Hindlimb muscle (tissue), 1 donor: Measurements from ENCODE around the gene TMA7B. TPM values are rescaled to one million over a fixed set of nuclear protein-coding genes. Genes with fewer than 3 reads are reported as not detected.
"Not testable (repeated sequence)": the region's sequence is repeated elsewhere in the genome, so short reads cannot be mapped to it uniquely, and the experiment has no call there.

Experiments
- DNase-seq: peaks from one replicate; pipeline ENCODE4 v3.0.0-alpha.2; 2013
- polyA plus RNA-seq: library from polyadenylated mRNA; unstranded; fragments of 120-200 nt; gene quantifications from one replicate; pipeline ENCODE4 v1.2.1, GENCODE V29; 2013; ENCODE audit not compliant: insufficient read length

TMA7B gene
- polyA plus RNA-seq, 1 donor, result not detected

DNA sequence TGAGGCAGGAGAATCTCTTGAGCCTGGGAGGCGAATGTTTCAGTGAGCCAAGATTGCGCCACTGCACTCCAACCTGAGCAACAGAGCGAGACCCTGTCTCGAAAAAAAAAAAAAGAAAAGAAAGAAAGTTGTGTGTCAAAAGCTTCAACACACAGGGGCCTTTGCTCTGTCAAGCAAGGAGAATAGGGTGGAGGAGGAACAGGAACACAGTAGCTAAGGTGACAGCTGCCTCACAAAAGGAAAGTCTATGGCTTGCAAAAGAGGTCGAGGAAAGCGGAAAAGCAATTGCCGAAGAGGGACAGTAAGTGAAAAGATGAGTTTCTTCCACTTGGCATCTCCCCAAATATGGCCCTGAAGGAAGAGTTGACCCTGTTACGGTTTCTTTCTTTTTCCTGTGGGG, 26.5 kb upstream of the TMA7B start:
- no peak for DNase-seq

DNA sequence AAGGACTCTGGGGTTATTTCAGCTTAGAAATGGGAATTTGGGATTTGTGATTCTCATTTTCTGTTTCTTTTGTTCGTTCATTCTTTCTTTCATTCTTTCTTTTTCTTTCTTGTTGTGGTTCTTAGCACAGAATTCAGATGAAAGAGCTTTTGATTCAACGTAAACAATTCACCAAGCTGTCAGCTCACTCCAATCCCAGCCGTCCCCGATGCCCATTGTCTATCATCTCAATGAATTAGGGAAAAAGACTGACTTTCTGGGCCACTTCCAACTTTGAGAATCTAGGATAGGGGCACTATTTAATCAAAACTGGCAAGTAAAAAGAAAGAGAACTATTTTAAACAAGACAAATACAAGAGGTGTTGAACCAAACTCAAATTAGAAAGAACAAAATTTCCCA, 25.1 kb upstream of the TMA7B start:
- DNase-seq, result no peak

DNA sequence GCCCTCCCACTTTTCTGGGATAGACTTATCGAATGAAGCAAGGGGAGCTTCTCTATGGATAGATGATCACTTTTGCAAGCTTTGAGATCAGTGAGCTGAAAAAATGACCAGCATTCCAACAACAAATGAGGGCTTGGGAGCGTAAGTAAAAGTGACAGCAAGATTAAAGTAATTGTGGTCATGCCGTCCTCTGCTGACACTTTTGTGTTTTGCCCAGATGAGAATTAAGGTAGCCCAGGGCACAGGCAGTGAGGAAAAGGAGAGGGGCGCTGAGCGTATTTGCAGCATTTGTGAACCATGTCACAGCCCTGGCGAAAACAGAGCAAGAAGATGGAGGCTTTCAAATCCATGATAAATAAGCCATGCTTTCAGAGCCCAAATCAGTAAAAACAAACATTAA, 24.6 kb upstream of the TMA7B start:
- no peak for DNase-seq

DNA sequence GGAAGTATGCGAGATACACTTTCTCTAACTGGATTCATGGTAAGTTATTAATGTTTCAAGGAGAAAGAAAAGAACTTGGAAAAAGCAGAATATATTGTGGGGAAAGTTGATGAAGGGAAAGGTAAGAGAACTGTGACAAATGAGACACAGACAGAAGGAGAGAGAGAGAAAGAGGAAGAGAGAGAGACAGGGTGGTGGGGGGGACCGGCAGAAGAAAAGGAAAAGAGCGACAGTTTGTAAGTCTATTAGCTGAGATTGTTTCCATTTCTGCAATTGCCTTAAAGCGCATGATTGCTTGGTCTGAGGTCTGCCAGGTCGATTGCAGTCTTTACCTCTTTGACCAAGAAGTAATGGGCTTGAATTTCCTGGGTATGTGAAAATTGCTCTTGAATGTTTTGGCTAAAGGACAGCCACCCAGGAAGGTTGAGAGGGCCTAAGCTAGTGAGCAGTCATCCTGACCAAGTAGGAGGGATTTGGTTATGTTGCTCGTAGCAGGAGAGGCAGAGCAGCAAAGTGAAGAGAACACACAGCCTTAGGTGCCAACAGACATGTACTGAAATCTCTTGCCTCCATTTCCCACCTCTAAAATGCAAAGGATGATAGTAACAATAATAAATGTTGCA, 23.6 kb upstream of the TMA7B start:
- DNase-seq, result no peak

DNA sequence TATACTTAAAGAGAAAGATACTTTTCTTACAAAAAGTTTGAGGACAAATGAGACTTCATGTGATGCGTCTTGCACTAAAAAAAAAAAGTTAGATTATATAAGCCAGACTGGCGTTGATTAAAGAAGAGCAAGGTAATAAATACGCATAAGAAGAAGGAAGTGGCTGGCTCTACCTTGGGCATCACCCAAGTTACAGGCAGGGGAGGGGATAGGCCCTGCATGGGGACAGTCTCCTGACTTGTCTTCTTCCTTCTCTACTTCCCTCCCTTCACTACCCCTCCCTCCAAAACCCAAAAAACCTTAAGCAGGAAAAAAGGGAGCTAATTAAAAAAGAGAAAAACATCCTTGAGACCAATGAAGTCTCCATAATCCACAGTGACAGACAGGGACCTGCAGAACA, 22.3 kb upstream of the TMA7B start:
- DNase-seq, result no peak

DNA sequence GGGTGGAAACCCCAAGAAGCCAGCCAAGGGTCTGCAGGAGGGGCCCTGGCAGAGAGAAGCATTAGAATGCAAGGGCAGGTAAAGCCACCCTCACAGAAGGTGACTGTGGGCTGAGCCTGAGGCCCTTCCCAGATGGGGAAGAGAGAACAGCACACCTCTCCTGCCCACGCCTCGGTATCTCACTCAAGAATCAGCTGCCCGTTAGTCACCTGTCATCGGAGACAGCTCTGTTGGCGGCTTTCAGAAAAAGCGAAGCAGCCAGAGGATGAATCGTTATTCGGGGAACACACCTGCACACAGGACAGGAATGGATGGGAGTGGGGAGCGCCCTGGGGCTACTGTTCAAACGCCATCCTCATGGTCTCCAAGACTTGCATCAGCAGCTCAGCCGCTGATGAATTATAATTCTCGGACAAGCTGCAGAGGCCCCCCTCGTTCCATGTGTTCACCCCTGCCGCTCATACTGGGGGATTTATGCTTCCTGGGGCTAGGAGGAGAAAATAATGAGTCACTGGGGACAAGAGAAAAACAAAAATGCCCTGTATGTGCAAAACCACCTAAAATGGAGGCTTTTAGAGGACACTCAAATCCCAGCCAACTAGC, 21.6 kb upstream of the TMA7B start:
- no peak for DNase-seq

DNA sequence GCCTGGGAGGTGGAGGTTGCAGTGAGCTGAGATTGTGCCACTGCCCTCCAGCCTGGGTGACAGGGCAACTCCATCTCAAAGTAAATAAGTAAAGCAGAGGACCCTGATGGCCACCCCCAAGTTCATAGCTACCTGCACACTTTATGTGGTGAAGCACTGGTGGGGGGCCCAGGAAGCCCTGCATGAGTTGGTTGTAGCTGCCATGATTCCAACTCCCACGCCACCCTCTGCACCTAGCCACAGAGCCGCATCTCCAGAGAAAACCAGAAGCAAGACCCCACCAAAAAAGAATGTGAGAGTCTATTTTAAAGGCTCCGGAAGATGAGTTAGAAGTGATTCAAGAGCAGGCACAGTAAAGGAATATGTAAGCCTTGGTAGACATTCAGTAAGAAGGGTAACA, 20.4 kb upstream of the TMA7B start:
- DNase-seq, result no peak

DNA sequence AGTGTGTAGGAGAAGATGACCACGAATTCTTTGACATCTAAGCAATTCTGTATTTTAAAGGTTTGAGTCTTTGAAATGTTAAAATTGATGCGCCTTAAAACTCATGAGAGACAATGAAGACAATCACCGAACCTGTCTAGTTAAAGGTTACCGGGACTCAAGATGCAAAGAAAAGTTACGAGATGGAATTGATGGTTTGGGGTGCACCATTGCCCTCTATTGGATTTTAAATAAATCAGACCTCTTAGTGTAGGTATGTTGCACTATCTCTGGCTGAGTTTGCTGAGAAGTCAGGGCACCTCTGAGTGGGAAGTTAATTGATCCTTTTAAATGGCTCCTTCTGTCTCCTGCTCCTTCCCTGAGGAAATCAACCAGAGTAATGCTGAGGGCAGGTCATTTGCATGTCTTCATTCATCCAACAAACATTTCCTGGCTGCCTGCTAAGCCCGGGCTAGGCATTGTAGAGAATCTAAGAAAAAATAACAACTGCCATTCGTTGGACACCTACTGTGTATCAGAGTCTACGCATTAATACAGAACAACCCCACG, 19.4 kb upstream of the TMA7B start:
- DNase-seq, result no peak

DNA sequence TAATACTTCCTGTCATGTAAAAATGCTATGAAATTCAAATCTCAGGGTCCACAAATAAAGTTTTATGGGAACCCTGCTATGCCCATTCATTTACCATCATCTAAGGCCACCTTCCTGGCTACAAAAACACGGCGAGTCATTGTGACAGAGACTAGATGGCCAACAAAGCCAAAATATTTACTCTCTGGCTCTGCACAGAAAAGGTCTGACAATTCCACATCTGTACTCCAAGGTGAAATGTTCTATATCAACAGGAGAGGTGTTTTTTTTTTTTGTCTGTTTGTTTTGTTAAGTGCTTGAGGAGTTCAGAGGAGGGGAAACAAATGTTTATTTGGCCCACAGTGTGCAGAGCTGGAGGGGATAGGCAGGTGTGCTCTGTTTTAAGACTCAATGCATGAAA, 18.6 kb upstream of the TMA7B start:
- DNase-seq, result no peak

DNA sequence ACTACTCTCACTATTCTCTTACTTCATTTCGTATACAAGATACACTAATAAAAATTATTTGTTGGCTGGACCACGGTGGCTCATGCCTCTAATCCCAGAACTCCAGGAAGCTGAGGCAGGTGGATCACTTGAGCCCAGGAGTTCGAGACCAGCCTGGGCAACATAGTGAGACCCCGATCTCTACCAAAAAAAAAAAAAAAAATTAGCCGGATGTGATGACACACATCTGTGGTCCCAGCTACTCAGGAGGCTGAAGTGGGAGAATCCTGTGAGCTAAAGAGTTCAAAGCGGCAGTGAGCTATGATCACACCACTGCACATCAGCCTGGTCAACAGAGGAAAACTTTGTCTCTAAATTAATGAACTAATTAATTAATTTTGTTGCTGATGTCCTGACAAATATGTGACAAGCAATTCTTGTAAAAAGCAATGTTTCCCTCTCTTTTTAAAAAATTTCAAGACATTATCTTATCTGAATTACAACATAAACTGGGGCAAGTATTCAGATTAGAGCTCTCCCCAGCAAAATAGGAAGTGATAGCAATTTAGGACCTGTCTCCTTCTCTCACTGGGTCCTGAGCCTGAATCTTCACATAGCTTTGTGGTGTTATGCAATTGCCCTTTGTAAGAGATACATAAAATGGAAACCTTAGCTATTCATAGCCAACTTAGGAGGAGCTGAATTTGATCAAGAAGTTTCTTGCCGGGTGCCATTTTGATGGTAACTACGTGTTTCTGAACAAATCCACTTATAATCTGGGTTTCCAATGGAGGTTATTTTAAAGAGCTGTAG, 17.6 kb upstream of the TMA7B start:
- no peak for DNase-seq

DNA sequence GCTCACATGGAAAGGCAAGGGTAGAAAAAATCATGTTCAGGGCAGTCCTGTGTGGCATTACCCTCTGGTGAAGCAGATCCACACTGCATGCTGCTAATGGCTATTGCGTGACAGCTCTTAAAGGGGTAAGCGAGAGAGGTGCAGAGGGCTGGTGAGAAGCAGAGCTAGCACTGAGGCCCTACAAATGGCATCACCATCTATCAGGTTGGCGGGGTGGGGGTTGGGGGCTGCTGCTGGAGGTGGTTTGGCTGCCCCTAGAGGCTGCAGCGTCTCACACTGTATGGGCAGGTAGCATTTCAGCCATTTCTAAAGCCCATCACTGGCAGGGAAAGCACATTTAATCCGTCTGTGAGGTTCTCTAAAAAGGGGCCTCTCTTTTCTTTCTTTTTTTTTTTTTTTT, 16.9 kb upstream of the TMA7B start:
- no peak for DNase-seq

DNA sequence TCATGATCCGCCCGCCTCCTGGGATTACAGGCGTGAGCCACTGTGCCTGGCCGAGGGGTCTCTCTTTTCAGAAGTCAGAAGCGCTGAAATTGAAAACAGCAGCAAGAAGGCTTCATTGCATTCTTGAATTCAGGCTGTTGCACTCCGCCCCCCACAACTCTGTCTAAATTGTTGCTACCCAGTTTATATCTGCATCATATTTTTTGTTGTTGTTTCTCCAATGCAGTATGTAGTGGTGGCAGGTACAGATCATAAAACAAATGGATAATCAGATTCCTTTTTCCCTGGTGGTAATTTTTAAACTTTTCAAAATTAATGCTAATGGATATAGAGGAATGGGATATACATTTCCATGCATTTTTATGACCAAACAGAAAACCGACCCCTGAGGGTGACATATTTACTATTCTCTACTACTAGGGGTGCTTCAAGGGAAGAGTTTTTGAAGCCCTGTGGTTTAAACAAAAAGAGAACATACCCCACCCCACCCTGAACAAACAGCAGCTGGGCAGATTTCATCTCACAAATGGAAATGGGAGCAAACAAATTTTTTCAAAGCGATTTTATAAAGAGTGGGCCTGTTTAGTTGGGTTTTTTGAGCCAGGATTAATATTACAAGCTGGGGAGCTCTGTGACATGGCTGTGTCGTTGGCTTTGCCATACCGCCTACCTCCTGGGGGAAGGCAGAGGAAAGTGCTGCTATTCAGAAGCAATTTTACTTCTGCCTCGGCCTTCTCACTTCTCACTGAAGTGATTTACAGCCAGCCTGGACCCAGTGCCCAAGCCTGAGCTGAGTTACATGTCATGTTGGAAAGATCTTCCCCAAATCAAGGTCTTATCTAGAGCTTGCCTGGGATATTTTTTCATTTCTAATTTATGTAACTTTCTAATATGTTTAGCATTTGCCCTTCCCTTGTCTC, 16.0 kb upstream of the TMA7B start:
- no peak for DNase-seq

DNA sequence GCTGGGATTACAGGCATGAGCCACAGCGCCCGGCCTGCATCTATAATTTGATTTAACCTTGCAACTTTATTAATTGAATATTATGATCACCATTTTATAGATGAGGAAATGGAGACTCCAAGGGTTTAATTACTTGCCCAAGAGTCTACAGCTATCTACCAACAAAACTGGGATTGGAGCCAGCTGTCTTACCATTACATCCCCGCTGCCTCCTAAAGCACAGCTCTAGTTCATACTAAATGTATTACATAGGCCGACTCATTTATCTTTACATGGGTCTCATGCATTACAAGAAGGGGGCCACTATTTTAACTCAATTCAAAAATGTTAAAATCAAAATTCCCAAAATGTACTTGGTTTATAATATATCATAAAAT, 14.1 kb upstream of the TMA7B start:
- no peak for DNase-seq

DNA sequence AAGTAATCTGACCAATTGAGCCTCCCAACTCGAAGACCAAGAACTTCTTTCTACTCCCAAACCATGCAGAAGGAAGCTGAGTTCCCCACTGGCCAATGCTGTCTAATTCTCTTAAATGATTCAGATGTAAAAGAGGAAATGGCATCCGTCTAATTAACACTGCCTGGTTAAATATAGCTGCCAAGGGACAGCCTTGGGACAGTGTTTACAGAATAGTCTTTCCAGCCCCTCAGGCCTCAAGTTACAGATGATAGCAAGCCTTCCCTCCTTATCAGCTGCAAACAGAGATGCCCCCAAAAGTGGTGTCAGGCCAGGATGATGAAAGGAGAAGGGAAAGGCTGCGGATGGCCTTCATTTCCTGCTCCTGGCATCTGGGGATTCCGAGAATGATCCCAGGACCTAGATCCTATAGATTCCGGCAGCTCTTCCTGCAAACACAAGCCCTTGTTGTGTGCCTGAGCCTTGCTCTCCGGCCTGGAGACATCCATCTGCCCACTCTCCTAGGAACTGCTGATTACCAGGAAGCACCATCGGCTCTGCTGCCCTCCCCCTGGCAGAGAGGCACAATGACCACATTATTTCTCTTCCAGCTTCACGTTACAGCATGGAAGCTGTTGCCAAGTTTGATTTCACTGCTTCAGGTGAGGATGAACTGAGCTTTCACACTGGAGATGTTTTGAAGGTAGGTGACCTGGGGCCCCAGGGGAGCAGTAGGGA, 13.5 kb upstream of the TMA7B start:
- no peak for DNase-seq

DNA sequence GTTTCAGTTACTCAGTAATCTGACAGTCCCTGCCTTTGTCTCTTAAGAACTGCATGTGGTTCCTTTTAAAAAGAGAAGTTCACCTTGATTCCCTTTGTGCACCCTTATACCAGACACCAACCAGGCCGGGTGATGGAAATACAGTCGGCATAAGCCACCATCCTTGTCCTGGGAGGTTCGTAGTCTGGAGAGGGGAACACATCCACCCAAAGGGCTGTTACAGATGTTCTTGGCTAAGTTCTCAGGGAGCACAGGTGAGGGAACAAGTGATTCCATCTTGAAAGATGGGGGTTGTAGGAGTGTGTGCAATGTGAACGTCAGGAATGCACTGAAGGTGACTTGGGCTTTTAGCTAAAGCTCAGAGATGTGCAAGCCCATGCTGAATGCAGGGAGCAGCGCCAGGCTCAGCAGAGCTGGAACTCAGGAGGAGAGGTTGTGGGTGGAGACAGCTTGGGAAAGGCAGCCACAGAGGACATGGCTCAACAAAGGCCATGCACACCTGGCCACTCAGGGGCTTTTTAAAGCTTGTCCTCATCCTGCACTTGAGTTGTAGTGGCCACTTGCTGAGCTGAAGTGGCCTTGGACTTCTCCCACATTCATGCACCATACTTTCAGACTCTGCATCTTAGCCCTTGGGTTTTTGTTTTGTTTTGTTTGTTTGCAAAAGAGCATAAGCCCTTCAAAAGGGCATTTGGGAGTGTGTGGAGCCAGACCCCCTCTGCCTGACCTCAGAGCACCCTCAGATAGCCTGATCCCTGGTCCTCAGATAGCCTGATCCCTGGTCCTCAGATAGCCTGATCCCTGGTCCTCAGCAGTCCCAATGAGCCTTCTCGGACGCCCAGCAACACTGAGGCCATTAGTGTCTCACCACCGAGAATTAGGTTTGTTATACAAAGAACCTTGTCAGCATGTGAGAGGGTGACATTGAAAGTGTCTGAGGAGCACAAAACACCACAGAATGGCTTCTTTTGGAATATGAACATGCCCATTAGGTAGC, 12.7 kb upstream of the TMA7B start:
- no peak for DNase-seq

DNA sequence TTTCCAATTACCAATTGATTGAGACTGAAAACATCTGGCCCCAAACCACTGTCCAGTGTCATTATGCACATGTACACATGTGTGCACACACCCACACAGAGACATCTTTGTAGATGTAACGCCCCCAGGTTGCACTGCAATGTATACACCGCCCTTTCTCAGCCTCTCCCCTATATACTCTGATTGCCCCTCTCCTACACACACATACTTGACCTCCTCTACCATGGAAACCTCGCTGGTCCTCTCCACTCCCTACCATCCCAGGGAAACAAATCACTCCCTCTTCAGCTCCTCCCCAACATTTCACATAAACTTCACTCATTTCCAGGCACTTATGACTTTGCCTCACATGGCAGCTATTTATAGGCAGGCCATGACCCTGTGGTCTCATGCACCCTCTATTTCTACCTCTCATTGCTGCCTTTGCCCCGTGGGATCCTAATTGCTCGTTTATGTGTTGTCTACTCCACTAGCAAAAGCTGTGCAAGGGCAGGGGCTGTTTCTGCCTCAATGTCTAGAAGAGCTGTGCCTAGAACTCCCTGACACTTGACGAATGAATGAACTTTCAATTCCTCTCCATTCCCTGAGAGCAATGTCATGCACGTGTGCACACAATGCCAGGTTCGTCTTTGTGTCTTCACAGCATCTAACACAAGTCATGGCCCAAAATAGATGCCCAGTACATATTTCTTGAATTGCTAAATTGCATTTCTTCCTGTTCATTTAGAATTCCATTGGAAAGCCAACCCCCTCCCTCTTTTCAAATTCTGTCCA, 10.0 kb upstream of the TMA7B start:
- no peak for DNase-seq

DNA sequence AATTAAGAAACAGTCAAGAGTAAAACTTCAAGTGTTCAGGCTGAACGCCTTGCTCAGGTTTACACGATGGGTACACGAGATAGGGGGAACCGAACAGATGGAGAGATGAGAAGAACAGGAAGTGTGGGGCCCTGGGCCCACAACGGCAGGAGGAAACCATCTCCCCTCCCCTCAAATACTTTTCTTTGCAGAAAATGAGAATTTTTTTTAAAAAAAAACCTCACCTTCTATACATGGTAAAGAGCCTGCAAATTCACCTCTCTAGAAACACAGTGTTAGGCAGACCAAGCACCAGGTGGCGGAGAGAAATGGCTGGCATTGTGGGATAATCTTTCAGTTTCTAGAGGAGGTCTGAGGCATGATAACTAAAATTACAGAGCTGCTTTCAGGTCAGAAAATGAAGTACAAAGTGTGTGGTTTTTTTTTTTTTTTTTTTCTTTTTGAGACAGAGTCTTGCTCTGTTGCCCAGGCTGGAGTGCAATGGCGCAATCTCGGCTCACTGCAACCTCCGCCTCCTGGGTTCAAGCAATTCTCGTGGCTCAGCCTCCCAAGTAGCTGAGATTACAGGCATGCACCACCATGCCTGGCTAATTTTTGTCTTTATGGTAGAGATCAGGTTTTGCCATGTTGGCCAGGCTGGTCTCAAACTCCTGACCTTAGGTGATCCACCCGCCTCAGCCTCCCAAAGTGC, 8.4 kb upstream of the TMA7B start:
- DNase-seq, result not testable (repeated sequence)

DNA sequence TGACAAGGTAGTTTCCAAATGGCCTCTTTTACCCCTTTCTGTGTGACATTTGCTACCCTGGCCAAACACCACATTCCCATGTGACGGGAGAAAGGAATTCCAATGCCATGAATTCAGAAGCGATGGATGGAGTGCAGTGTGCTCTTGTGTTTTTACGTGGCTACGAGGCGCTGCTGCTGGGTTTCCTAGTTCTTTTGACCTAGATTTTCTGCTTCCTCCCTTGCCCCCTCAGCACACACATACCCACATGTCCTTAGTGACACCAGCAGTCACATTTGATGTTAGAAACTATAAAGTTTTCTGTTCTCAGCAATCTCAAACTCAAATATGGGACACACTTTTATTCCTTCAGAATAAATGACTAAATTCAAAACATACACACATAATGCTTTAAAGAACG, 7.8 kb upstream of the TMA7B start:
- no peak for DNase-seq

DNA sequence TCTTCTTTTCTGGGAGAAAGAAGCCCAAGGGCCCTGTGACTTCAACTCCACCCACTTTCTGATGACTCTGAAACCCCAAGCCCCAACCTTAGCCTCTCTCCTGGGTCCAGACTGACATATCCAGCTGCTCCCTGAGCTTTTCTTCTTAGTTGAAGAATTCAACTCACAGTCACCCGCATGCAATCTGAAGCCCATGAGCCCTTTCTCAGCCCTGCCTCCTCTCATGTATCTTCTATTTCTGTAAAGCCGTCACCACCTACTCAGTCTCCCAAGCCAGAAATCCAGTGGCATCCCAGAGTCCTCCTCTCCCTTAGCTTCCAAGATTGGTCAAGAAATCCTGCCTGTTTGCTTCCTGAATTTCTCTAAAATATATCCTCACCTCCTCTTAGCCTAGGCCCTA, 7.1 kb upstream of the TMA7B start:
- DNase-seq, result no peak
